GM19328 (cell line): ENCODE results near the gene IGFLR1.

Experiments
- ATAC-seq: cut with Tn5 transposase; IDR thresholded peaks from one replicate; pipeline ENCODE4 v1.9.1; 2021; ENCODE audit warnings: mild to moderate bottlenecking, moderate library complexity; ENCODE audit not compliant: unreplicated experiment

The IGFLR1 gene, protein sequence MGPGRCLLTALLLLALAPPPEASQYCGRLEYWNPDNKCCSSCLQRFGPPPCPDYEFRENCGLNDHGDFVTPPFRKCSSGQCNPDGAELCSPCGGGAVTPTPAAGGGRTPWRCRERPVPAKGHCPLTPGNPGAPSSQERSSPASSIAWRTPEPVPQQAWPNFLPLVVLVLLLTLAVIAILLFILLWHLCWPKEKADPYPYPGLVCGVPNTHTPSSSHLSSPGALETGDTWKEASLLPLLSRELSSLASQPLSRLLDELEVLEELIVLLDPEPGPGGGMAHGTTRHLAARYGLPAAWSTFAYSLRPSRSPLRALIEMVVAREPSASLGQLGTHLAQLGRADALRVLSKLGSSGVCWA

DNA sequence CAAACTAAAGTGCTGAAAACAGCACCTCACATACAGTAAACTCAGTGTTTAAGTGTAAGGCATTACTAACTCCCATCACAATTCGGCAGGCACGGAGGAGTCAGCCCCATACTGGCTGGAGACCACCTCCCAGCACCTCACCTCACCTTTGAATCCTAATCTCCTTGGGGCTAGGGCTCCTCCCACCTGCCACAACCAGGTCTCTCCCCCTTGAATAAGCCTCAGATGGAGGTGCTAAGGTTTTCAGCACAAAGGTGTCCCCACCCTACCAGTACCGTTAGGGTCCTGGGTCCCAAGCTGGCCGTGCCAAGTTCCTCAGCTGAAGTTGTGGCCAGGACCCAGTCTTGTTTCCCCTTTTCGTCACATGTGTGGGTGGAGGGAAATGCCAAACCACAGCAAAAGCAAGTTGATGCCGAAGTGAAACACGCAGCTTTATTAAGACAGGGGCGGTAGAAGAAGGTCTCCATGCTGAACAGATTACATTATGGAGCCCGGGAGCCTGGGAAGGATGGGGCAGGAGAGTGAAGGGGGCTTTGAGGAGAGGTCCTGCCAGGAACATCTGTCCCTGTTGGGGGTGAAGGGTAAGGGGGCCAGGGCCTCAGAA is at the start of gene IGFLR1:
Gene IGFLR1, minus strand, starts transcription at position 332 of the 604 bp plus-strand sequence. CDS start 1,272 bp downstream, outside the sequence.
- ATAC-seq: no peak

DNA sequence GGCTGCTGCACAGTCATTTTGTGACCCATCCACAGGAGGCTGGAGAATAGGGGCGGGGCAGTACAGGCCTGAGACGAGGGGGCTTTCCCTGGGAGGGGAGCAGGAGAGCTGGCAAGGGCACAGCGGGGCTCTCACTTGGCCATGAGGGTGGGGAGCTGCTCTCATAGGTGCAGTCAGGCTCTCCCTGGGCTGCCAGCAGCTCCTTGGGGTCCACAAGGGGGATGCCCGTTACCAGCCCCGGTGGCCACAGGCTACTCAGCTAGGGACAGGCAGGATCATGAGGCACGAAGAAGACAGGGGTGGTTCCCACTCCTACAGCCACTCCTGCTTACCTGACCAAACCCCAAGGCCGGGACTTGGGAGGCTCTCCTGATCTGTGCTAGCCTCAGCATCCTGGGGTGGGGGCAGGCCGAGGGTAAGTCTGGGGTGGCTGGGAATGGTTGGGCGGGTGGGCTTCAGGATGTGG is 49.6 kb upstream of the IGFLR1 start:
- no peak for ATAC-seq

DNA sequence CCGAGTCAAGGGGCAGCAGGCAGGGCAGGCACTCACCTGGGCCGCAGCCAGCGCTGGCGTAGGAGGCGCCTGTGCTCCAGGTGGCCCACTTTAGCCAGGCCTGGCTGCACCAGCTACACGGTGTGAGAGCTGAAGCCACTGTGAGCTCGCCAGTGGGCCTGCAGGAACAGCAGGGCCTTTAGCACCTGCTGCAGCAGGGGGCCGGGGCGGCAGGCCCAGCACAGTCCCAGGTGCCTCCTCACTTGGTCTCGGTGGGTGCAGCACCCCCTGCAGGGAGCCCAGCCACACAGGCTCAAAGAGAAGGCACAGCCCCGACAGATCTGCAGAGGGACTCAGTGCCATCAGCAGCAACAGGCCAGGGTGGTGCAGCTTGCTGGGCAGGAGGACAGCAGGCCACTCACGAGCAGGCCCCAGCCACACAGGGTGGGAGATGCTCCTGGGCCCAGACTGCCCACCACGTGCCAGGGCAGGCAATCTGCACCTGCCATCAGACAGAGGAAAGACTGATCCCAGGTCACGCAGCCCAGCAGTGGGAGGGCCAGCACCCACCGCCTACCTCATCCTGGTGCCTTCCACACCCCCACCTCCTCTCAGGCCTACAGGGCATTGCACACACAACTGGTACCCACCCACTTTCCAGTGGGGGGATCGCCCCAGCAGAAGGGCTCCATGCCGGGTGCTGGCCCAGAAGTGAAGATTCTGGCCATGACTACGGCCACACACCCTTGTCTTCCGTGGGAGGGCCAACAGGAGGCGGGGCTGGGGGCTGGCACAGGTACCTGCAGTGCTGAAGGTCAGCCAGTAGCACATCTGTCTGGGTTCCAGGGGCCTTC is 48.9 kb upstream of the IGFLR1 start:
- no peak for ATAC-seq

DNA sequence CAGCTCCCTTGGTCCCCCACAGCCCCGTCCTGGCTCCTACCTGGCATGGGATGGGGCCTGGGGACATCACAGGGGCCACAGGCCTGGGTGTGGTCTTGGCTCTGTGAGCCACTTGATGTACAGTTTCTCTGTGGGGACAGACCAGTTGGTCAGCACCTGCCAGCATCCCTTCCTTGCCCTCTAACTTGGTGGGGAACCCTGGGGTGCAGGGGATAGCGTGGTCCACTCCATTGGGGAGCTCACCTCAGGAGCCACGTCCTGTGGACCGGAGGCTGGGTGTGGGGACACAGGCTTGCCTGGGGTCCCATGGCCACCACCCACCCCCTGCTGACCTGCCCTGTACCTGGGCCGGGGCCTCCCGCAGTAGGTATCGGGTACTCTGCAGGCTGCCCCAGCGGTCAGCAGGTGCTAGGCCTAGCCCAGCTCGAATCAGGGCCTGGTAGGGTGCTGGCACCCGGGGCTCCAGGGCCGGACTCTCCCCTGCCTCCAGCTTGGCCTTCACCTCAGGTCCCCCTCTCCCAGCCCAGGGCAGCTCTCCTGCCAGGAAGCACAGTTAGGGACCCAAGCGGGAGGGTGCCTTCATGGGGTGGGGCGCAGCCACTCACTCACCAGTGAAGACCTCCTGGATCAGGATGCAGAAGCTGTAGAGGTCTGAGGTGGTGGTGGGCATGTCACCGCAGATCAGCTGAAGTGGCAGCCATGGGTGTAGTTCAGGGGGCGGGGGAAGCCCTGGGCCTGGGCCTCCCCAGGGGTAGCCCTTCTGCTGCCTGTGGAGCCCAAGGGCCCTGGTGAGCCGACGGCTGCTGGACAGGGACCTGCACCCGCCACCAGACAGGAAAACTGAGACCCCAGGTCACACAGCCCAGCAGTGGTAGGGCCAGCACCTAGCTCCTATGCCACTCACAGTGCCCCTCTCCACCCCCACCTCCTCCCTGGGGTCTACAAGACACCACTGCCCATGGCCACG is 48.0 kb upstream of the IGFLR1 start:
- ATAC-seq: no peak

DNA sequence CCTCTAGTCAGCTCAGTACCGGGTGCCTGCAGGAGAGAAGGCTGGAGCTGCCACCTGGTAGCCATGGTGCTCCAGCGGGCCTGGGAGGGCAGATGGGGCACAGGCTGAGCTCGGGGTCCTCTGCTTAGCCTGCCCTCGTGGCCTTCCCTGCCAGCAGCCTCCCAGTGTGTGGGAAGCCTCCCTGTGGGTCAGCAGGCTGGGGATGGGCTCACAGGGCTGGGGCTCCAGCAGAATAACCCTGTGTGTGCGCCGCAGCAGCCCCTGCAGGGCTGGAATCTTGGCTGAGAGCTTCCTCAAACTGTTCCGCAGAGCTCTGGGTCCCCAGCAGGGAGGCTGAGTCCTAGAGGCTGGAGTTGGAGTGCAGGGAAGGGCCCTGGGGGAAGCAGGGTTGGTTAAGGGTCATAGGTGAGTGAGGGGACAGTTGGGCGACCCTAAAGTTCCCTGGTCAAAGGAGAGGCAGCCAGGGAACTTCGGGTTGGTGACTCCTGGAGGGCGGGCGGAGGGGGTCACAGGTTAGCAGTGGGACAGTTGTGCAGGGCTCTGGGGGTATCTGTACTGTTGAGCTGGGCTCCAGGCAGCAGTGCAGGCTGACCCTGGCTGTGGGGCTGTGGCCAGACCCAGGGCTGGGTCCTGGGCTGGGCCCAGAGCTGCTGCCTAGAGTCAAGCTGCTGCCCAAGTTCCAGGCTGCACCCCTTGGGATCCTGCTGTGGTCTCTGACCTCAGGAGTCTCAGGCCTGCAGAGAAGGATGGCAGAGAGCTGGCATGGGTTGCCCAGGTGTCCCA is 47.1 kb upstream of the IGFLR1 start:
- no peak for ATAC-seq

DNA sequence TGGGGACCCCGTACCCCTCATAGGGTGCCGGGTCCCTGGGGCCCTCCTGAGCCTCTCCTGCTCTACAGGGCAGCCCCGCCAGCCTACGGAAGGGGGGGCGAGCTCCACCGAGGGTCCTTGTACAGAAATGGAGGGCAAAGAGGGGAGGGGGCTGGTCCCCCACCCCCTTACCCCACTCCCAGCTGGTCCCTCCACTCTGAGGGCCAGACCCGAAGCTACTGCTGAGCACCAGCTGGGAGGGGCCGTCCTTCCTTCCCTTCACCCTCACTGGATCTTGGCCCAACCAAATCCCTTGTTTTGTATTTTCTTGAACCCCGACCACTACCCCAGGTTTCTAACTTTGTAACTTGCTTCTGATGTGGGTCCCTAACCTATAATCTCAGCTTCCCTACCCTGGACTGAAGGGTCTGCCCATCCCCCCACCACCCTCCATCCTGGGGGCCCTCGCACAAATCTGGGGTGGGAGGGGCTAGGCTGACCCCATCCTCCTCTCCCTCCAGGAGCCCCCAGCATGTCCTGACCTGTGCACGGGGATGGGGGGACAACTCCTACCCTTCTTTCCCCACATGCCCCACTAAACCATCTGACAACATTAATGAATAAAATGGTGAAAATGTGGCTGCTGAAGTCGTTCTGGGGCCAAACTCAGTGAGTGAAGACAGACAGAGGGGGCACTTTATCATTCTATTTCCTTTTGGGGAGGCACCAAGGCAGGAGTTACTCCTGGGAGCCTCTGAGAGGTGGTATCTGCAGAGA is 46.1 kb upstream of the IGFLR1 start:
- ATAC-seq: no peak

DNA sequence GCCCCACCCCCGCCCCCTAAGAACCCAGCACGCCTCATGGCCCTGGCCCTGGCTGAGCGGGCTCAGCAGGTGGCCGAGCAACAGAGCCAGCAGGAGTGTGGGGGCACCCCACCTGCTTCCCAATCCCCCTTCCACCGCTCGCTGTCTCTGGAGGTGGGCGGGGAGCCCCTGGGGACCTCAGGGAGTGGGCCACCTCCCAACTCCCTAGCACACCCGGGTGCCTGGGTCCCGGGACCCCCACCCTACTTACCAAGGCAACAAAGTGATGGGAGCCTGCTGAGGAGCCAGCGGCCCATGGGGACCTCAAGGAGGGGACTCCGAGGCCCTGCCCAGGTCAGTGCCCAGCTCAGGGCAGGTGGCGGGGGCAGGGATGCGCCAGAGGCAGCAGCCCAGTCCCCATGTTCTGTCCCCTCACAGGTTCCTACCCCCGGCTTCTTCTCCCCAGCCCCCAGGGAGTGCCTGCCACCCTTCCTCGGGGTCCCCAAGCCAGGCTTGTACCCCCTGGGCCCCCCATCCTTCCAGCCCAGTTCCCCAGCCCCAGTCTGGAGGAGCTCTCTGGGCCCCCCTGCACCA is 45.1 kb upstream of the IGFLR1 start:
- no peak for ATAC-seq

DNA sequence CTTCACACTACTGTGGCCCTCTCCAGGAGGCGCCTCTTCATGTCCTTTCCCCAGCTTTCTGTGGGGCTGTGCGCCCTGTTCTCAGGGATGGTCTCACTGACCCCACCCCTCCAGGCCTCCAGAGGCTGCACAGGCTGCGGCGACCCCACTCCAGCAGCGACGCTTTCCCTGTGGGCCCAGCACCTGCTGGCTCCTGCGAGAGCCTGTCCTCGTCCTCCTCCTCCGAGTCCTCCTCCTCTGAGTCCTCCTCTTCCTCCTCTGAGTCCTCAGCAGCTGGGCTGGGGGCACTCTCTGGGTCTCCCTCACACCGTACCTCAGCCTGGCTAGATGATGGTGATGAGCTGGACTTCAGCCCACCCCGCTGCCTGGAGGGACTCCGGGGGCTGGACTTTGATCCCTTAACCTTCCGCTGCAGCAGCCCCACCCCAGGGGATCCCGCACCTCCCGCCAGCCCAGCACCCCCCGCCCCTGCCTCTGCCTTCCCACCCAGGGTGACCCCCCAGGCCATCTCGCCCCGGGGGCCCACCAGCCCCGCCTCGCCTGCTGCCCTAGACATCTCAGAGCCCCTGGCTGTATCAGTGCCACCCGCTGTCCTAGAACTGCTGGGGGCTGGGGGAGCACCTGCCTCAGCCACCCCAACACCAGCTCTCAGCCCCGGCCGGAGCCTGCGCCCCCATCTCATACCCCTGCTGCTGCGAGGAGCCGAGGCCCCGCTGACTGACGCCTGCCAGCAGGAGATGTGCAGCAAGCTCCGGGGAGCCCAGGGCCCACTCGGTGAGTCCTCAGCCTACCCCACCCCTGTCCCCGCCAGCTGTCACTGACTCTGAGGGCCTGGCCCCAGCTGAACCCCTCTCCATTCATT is 44.3 kb upstream of the IGFLR1 start:
- no peak for ATAC-seq

DNA sequence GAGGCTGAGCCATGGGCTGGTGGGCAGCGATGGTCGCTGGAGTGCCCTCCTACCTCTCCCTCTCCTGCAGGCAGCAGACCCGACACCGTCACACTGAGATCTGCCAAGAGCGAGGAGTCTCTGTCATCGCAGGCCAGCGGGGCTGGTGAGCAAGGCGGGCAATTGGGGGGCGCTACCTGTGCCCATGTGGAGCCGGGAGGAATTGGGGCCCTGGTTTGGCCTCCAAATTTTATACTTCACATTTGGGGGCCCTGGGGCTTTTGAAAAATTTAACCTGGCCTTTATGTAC is 43.0 kb upstream of the IGFLR1 start:
- no peak for ATAC-seq

DNA sequence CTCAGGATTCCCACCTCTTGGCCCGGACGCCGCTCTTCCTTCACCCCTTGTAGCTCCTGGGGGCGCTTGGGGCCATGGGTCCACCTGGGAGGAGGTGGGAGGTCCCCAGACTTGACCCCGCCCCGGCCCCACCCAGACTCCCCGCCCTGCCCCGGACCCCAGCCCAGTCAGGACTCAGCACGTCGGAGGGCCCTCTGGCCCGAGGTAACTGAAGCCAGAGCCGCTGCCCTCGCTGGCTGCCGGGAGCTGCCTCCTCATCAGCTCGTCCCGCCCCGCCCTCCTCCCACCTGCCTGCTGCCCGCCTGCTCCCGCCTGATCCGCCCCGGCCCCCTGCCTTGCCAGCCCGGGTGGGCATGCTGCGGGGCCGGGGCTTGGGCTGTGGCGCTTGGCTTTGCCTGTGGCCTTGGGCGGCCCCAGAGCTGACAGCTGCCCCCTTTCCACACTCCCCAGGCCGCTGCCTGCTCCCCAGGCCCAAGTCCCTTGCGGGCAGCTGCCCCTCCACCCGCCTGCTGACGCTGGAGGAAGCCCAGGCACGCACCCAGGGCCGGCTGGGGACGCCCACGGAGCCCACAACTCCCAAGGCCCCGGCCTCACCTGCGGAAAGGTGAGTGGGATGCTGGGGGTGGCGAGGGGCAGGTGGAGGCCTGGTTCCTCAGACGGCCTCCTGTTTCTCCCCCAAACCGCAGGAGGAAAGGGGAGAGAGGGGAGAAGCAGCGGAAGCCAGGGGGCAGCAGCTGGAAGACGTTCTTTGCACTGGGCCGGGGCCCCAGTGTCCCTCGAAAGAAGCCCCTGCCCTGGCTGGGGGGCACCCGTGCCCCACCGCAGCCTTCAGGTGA is 42.5 kb upstream of the IGFLR1 start:
- no peak for ATAC-seq

DNA sequence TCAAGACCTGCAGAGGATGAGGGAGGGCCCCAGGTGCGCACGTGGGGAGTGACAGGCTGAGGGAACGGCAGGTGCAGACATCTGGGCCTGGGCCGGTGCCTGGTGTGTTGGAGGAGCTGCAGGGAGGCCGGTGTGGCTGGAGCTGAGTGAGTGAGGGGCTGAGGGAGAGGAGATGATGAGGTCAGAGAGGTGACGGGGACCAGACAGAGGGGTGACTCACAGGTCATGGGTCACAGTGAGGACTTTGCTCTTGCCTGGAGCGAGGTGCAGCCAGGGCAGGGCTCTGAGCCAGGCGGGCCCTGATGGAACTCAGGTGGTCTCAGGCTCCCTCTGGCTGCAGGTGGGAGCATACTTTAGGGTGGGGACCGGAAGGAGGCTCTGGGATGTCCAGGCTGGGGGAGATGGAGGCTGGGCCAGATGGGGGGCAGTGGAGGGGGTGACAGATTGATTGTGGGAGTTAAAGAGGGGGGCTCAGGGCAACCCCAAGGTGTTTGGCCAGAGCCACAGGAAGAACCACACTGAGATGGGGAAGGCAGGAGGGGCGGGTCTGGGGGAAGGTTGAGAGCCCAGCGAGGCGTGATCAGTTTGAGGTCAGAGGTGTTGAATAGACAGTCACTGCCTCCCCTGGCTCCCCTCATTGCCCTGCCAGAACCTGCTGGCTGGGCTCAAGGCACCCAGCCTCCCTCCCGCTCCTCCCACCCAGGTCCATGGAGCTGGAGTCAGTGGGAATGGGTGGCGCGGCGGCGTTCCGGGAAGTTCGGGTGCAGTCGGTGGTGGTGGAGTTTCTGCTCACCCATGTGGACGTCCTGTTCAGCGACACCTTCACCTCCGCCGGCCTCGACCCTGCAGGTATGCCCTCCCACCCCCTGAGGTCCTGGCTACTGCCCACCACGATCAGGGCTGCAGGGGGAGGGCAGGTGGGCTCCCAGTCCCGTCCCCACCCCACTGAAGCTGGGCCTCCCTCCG is 41.5 kb upstream of the IGFLR1 start:
- no peak for ATAC-seq

DNA sequence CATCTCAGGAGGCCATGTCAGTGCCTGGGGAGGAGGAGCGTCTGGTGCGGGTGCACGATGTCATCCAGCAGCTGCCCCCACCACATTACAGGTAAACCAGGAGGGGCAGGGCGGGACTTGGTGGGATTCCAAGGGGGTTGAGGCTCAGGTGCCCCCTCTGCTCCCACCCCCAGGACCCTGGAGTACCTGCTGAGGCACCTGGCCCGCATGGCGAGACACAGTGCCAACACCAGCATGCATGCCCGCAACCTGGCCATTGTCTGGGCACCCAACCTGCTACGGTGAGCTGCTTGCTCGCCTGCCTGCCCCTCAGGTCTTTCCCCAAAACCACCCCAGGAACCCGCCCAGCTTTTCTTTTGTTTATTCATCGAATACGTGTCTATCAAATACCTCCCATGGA is 40.3 kb upstream of the IGFLR1 start:
- ATAC-seq: no peak

DNA sequence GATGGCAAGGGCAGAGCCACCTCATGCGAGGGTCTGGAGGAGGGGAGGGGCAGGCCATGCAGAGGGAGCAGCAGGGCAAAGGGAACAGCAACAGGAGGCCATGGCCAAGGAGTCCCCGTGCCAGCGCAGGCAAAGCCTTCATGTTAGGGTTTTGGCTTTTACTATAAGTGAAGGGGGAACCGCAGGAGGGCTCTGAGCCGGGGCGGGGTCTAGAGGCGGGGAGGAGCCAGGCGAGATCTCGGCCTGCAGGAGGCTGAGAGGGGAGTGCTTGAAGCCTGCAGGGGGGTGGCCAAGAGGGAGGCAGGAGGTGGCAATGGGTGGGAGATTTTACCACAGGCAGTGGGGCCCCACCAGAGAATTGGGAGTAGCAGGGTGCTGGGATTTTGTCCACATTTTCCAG is 39.4 kb upstream of the IGFLR1 start:
- ATAC-seq: no peak

DNA sequence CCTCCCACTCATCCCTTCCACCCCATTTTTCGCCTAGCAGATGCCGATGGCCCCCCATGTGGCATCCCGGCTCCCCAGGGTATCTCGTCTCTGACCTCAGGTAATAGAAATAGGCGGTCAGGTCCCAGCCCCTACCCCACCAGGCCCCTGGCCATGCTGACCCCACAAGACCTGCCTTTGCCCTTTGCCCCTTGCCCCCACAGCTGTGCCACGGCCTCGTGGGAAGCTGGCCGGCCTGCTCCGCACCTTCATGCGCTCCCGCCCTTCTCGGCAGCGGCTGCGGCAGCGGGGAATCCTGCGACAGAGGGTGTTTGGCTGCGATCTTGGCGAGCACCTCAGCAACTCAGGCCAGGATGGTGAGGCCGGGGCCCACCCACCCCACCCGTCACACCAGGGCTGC is 38.5 kb upstream of the IGFLR1 start:
- no peak for ATAC-seq

DNA sequence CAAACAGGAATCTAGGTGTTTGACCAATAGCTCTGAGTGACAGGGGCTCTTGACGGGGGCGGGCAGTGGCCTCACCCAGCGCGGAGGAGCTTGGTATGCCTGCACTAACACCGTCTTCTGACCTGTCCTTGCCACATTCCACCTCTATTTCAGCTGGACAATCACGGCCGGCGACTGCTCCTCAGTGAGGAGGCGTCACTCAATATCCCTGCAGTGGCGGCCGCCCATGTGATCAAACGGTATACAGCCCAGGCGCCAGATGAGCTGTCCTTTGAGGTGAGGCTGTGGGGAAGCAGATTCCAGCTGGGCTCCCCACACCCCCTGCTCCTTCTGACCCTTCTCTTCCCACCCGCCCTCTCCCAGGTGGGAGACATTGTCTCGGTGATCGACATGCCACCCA is 37.8 kb upstream of the IGFLR1 start:
- ATAC-seq: no peak

DNA sequence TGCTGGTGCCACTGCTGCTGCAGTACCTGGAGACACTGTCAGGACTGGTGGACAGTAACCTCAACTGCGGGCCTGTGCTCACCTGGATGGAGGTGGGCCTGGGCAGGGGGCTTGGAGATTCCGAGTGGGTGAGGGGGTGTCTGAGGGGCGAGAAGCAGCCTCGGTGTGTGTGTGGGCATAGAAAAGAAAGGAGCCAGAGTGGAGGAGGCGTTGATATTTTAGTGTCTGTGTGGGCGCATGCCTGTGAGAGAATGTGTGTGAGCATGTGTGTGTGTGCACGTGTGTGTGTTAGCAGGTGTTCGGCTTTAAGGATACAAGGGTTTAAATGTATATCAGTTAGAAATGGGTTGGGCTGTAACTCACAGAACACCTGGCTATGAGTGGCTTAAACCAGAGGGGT is 36.8 kb upstream of the IGFLR1 start:
- ATAC-seq: no peak
